ENCODE data around the gene ACACA.

ACACA gene

DNA sequence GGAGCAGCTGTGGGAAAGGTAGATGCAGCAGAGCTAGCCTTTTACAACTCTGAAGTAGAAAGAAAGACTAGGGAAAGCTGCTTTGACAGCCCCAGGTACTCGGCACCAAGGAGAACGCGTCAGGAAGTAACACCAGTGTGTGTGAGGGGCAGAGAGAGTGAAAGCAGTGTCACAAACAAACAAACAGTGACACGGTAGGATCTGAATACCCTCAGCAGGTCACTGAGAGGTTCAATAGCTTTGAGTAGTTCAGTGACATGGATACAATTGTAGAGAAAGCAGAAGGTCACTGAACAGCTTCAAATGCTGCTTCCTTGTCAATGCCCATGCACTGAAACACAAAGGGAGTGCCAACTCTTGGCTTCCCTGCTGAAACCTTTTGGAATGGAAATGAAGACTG, 181.2 kb downstream of the ACACA start:
- no peaks in the 10 kb centered on the region for H3K27me3 Mint-ChIP-seq
- H3K9me3 Mint-ChIP-seq = no peaks in the 10 kb centered on the region
- no peak for ATAC-seq (replicated peaks; ENCODE audit: extremely low read depth, poor library complexity, severe bottlenecking)
- no peak overlapping the region for H3K27ac Mint-ChIP-seq (ENCODE audit: low read depth)
- no peak overlapping the region for H3K4me3 Mint-ChIP-seq
- no peak for DNase-seq (ENCODE audit: low spot score in 2 of 2)
- H3K36me3 Mint-ChIP-seq (ENCODE audit: insufficient read depth) = peaks cover 8% of the 10 kb centered on the region
- no peaks in the 10 kb centered on the region for H3K4me1 Mint-ChIP-seq

DNA sequence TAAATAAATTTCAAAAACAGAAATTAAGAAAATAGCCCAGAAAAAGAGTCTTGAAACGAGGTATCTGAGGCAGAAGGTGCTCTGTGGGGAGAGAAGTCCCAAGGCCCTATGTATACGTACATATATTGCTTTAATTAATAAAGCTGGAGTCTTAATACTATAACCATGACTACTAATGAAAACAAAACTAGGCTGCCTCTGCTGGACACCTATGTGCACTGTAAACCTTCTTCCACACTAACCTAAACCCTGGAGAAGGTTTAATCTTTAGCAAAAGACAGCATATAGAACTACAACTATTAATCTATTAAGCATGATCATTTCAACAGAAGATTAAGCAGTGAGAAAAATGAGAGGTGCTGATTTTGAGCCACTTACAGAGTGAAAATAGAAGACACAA, 184.8 kb downstream of the ACACA start:
- Mint-ChIP-seq H3K36me3 (ENCODE audit: insufficient read depth) (peaks cover 8% of the 10 kb centered on the region), H3K27me3 (no peaks in the 10 kb centered on the region), H3K4me3 (no peak overlapping the region), H3K4me1 (no peaks in the 10 kb centered on the region), H3K9me3 (no peaks in the 10 kb centered on the region), H3K27ac (ENCODE audit: low read depth) (no peak overlapping the region)
- no peak for ATAC-seq (replicated peaks; ENCODE audit: extremely low read depth, poor library complexity, severe bottlenecking)
- no peak for DNase-seq (ENCODE audit: low spot score in 2 of 2)

DNA sequence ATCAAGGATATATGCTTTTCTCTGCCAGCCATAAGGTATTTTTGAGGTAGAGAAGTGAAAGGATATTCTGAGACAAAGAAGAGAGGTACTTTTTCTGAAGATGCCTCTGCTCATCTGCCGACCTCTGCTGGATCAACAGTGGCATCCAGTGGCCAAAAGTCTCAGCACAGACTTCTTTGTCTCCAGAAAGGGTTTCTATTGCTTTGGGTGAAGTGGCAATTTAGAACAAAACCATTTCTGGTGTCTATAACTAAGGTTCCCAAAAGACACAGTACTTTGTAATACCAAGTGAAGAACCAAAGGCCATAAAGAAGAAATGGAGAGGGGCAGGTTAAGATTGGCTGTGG, 186.1 kb downstream of the ACACA start:
- H3K4me3 Mint-ChIP-seq = no peak overlapping the region
- H3K27ac Mint-ChIP-seq (ENCODE audit: low read depth) = no peak overlapping the region
- no peak for DNase-seq (ENCODE audit: low spot score in 2 of 2)

GRCh38 chr17:37219876-37220606, 186.6 kb downstream of the ACACA start:
- H3K36me3 Mint-ChIP-seq (ENCODE audit: insufficient read depth) = peaks cover 7% of the 10 kb centered on the region
- no peak for ATAC-seq (replicated peaks; ENCODE audit: extremely low read depth, poor library complexity, severe bottlenecking)
- no peaks in the 10 kb centered on the region for H3K9me3 Mint-ChIP-seq
- H3K4me1 Mint-ChIP-seq = no peaks in the 10 kb centered on the region
- no peak overlapping the region for H3K4me3 Mint-ChIP-seq
- H3K27me3 Mint-ChIP-seq = no peaks in the 10 kb centered on the region
- no peak for DNase-seq (ENCODE audit: low spot score in 2 of 2)
- no peak overlapping the region for H3K27ac Mint-ChIP-seq (ENCODE audit: low read depth)

More for the DNA sequence above, 186.1 kb downstream of the ACACA start:
- no peaks in the 10 kb centered on the region for H3K4me1 Mint-ChIP-seq
- H3K36me3 Mint-ChIP-seq (ENCODE audit: insufficient read depth) = peaks cover 7% of the 10 kb centered on the region
- no peak for ATAC-seq (replicated peaks; ENCODE audit: extremely low read depth, poor library complexity, severe bottlenecking)
- no peaks in the 10 kb centered on the region for H3K9me3 Mint-ChIP-seq
- no peaks in the 10 kb centered on the region for H3K27me3 Mint-ChIP-seq

DNA sequence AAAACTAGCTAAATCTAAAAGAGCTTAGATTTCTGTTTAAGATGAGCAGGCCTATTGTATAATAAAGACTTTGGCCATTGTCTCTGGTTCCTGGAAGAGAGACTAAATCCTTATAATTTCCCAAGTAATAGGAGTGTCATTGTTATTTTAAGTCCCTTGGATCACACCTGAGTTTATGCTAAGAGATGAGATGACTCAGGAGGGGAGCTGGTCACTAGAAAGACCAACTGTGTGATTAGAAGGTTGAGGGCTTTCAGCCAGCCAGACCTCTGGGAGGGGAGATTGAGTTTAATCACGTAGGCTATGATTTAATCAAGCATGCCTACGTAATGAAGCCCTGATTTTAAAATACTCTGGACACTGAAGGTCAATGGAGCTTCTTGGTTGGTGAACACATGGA, 187.8 kb downstream of the ACACA start:
- Mint-ChIP-seq H3K4me3 (no peak overlapping the region), H3K9me3 (no peaks in the 10 kb centered on the region), H3K36me3 (ENCODE audit: insufficient read depth) (peaks cover 7% of the 10 kb centered on the region), H3K4me1 (no peaks in the 10 kb centered on the region), H3K27me3 (no peaks in the 10 kb centered on the region), H3K27ac (ENCODE audit: low read depth) (no peak overlapping the region)
- no peak for DNase-seq (ENCODE audit: low spot score in 2 of 2)
- no peak for ATAC-seq (replicated peaks; ENCODE audit: extremely low read depth, poor library complexity, severe bottlenecking)

DNA sequence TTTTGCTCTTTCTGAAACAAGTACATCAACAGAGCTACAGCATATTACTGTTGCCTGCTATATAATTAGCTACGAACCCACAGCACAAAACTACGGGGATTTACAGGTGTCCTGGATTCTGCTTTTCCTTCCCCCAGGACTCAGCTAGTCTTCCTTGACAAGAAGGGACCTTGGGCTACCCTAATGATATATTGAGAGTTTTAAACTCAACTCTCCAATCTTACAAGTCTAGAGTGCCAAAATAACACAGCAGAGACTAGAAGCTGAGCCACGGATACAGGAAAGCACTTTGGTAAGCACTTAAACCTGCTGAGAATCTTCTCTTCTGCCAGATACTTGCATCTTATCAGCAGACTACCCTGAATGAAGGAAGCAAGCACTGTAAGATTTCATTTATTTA, 192.2 kb downstream of the ACACA start:
- Mint-ChIP-seq H3K27me3 (no peaks in the 10 kb centered on the region), H3K27ac (ENCODE audit: low read depth) (no peak overlapping the region), H3K4me1 (no peaks in the 10 kb centered on the region), H3K36me3 (ENCODE audit: insufficient read depth) (peaks cover 5% of the 10 kb centered on the region), H3K9me3 (no peaks in the 10 kb centered on the region), H3K4me3 (no peak overlapping the region)
- ATAC-seq (replicated peaks; ENCODE audit: extremely low read depth, poor library complexity, severe bottlenecking) (no peak), DNase-seq (ENCODE audit: low spot score in 2 of 2) (no peak)

GRCh38 chr17:37213927-37214326, 192.7 kb downstream of the ACACA start:
- Mint-ChIP-seq H3K9me3 (no peaks in the 10 kb centered on the region), H3K4me3 (no peak overlapping the region), H3K36me3 (ENCODE audit: insufficient read depth) (peaks cover 5% of the 10 kb centered on the region), H3K27me3 (no peaks in the 10 kb centered on the region), H3K27ac (ENCODE audit: low read depth) (no peak overlapping the region), H3K4me1 (no peaks in the 10 kb centered on the region)
- no peak for DNase-seq (ENCODE audit: low spot score in 2 of 2)
- ATAC-seq (replicated peaks; ENCODE audit: extremely low read depth, poor library complexity, severe bottlenecking) = no peak

GRCh38 chr17:37212179-37212578, 194.5 kb downstream of the ACACA start:
- DNase-seq (ENCODE audit: low spot score in 2 of 2) (no peak), ATAC-seq (replicated peaks; ENCODE audit: extremely low read depth, poor library complexity, severe bottlenecking) (no peak)
- no peaks in the 10 kb centered on the region for H3K9me3 Mint-ChIP-seq
- H3K4me1 Mint-ChIP-seq = no peaks in the 10 kb centered on the region
- no peak overlapping the region for H3K4me3 Mint-ChIP-seq
- H3K36me3 Mint-ChIP-seq (ENCODE audit: insufficient read depth) = peaks cover 6% of the 10 kb centered on the region
- H3K27me3 Mint-ChIP-seq = no peaks in the 10 kb centered on the region
- H3K27ac Mint-ChIP-seq (ENCODE audit: low read depth) = no peak overlapping the region

DNA sequence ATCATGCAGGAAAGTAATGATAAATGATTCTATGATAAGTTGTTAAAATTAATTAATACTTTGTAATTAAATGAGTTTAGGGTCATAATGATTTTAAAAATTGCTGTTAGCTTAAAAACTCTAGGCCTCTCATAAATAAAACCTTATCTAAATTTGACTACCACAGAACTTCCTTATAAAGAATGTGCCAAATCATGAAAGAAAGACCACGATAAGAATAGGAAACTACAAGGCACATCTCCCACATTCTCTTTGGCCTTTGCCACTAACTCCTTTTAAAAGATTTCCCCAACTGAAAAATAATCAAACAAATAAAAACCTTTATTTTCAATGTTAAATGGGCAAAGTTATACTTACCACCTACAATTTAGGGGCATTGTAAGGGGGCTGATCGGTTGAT, 195.5 kb downstream of the ACACA start:
- Mint-ChIP-seq H3K27me3 (no peaks in the 10 kb centered on the region), H3K4me1 (no peaks in the 10 kb centered on the region), H3K36me3 (ENCODE audit: insufficient read depth) (peaks cover 4% of the 10 kb centered on the region), H3K4me3 (no peak overlapping the region), H3K9me3 (no peaks in the 10 kb centered on the region), H3K27ac (ENCODE audit: low read depth) (no peak overlapping the region)
- no peak for ATAC-seq (replicated peaks; ENCODE audit: extremely low read depth, poor library complexity, severe bottlenecking)
- DNase-seq (ENCODE audit: low spot score in 2 of 2) = no peak

GRCh38 chr17:37207103-37207502, 199.5 kb downstream of the ACACA start:
- ATAC-seq (replicated peaks; ENCODE audit: extremely low read depth, poor library complexity, severe bottlenecking) (no peak), DNase-seq (ENCODE audit: low spot score in 2 of 2) (no peak)
- Mint-ChIP-seq H3K36me3 (ENCODE audit: insufficient read depth) (peaks cover 10% of the 10 kb centered on the region), H3K27ac (ENCODE audit: low read depth) (no peak overlapping the region), H3K4me3 (no peak overlapping the region), H3K4me1 (no peaks in the 10 kb centered on the region), H3K9me3 (no peaks in the 10 kb centered on the region), H3K27me3 (no peaks in the 10 kb centered on the region)

DNA sequence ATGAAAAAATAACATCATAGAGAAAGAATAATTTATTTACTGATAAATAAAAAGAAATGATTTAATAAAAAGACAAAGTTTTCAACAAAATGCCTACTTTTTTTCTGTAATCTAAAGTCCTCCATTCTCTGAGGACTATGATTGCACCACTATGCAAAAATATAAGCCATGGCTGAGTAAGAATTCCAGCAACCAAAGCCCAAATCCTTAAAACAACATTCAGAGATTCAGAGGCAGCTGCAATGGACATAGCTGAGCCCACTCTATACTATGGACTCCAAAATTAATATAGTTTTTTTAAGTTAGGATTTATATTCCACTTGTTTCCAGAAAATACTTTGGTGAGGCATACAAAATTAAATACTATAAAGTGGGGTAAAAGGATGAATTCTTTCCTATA, 200.3 kb downstream of the ACACA start:
- Mint-ChIP-seq H3K27me3 (no peaks in the 10 kb centered on the region), H3K4me3 (no peak overlapping the region), H3K9me3 (no peaks in the 10 kb centered on the region), H3K27ac (ENCODE audit: low read depth) (no peak overlapping the region), H3K4me1 (no peaks in the 10 kb centered on the region), H3K36me3 (ENCODE audit: insufficient read depth) (peaks cover 11% of the 10 kb centered on the region)
- ATAC-seq (replicated peaks; ENCODE audit: extremely low read depth, poor library complexity, severe bottlenecking) = no peak
- no peak for DNase-seq (ENCODE audit: low spot score in 2 of 2)

DNA sequence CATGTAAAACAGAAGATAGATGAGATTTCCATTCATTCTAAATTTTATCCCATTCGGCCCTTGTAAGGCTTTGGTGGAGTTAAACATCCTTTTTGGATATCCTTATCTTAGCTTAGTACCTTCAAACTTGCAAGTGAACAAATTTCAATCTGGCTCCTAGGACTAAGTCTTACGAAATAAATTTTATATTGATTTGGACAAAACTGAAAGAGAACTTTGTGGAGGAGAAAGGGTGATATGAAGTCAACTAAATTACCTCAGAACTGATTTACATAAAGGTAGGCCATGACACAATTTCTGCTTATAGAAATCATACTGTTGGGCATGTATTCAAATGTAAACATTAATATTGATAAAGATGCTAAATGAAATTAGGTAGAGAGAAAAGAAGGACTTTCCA, 206.1 kb downstream of the ACACA start:
- Mint-ChIP-seq H3K27me3 (no peaks in the 10 kb centered on the region), H3K4me3 (no peak overlapping the region), H3K27ac (ENCODE audit: low read depth) (no peak overlapping the region), H3K36me3 (ENCODE audit: insufficient read depth) (peaks cover 12% of the 10 kb centered on the region), H3K9me3 (no peaks in the 10 kb centered on the region), H3K4me1 (no peaks in the 10 kb centered on the region)
- no peak for DNase-seq (ENCODE audit: low spot score in 2 of 2)
- ATAC-seq (replicated peaks; ENCODE audit: extremely low read depth, poor library complexity, severe bottlenecking) = no peak

DNA sequence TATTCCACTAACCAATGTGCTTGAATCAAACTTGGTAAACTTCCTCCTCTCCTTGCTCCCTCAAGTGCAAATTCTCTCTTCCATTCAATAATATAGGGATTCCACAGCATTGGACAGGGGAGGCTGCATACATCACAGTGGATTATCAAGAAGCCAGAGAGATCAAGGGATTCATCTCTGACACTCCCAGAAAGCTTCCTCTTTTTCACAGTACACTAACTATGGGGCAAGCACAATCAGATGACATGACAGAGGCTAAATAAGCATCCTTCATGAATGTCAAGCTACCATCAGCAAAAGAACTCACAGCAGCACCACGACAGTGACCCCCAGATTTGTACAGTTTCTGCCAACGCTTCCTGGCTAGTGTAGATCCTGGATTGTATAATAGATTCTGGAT, 209.3 kb downstream of the ACACA start:
- H3K9me3 Mint-ChIP-seq = no peaks in the 10 kb centered on the region
- H3K36me3 Mint-ChIP-seq (ENCODE audit: insufficient read depth) = peaks cover 4% of the 10 kb centered on the region
- H3K4me1 Mint-ChIP-seq = no peaks in the 10 kb centered on the region

GRCh38 chr17:37194208-37194607, 212.4 kb downstream of the ACACA start:
- DNase-seq (ENCODE audit: low spot score in 2 of 2) (no peak), ATAC-seq (replicated peaks; ENCODE audit: extremely low read depth, poor library complexity, severe bottlenecking) (no peak)
- Mint-ChIP-seq H3K27ac (ENCODE audit: low read depth) (no peak overlapping the region), H3K27me3 (no peaks in the 10 kb centered on the region), H3K36me3 (ENCODE audit: insufficient read depth) (peaks cover 11% of the 10 kb centered on the region), H3K4me1 (no peaks in the 10 kb centered on the region), H3K9me3 (no peaks in the 10 kb centered on the region), H3K4me3 (no peak overlapping the region)

More for the DNA sequence above, 209.3 kb downstream of the ACACA start:
- ATAC-seq (replicated peaks; ENCODE audit: extremely low read depth, poor library complexity, severe bottlenecking) (no peak), DNase-seq (ENCODE audit: low spot score in 2 of 2) (no peak)
- H3K27me3 Mint-ChIP-seq = no peaks in the 10 kb centered on the region
- no peak overlapping the region for H3K4me3 Mint-ChIP-seq
- no peak overlapping the region for H3K27ac Mint-ChIP-seq (ENCODE audit: low read depth)

All from central memory CD8-positive, alpha-beta T cell (primary cell).